AG04450 (cell line): Measurements from ENCODE around the gene GSG1L. TPM values are rescaled to one million over a fixed set of nuclear protein-coding genes. Genes with fewer than 3 reads are reported as not detected.

Source experiments
- CTCF ChIA-PET: fragments of 300-600, 350-600 bp; formaldehyde crosslinking; extraction: SDS; loops from one replicate; lab custom pipeline; 2022; ENCODE audit warnings: antibody characterized with exemption, inconsistent platforms; lab: Charles Lee
- POLR2A ChIA-PET: fragments of 350-600 bp; formaldehyde crosslinking; extraction: SDS; loops from one replicate; lab custom pipeline; 2021; ENCODE audit warnings: antibody characterized with exemption, inconsistent platforms; lab: Yijun Ruan, JAX
- DNase-seq: peaks from one replicate; pipeline ENCODE4 v3.0.0-alpha.2; 2011; ENCODE audit warnings: low read depth, low spot score
- H3K27ac ChIP-seq: one replicate; pipeline ENCODE4 v1.5.1; 2012; ENCODE audit warnings: low read depth, low read length, control low read depth
- H3K27me3 ChIP-seq: one replicate; pipeline ENCODE4 v1.6.0; 2012; ENCODE audit warnings: low read length; ENCODE audit not compliant: control insufficient read depth, insufficient read depth
- H3K4me3 ChIP-seq: 2 replicates; pipeline ENCODE4 v1.5.1; 2011; ENCODE audit warnings: mild to moderate bottlenecking, low read depth, low read length, control low read depth
- H3K9me3 ChIP-seq: 2 replicates; pipeline ENCODE4 v1.5.1; 2012; ENCODE audit warnings: low read length; ENCODE audit not compliant: control insufficient read depth, insufficient read depth
- CTCF ChIP-seq: IDR thresholded peaks from 2 replicates; pipeline ENCODE4 v1.5.1; 2011; ENCODE audit warnings: low read depth, low read length, control low read depth, inconsistent platforms
- polyA plus RNA-seq: library from polyadenylated mRNA; depleted of rRNA; stranded (reverse); fragments of >200 nt; gene quantifications from 2 replicates; pipeline ENCODE4 v1.2.3, GENCODE V29; 2011

Gene GSG1L
- polyA plus RNA-seq, 1 experiment, result not detected

GRCh38 chr16:28014851-28015250 is 48.7 kb downstream of the GSG1L start:
- no peak for TF ChIP-seq CTCF
- CTCF ChIA-PET, result no interaction called here

GRCh38 chr16:28013878-28014277 is 49.6 kb downstream of the GSG1L start:
- H3K27me3 ChIP-seq, result peaks cover 2% of the 10 kb centered on the region
- DNase-seq, result no peak
- TF ChIP-seq CTCF, result no peak
- no peaks in the 10 kb centered on the region; the same call in 1 of the 2 replicates for H3K9me3 ChIP-seq
- no peak overlapping the region for H3K4me3 ChIP-seq
- ChIA-PET CTCF (no interaction called here), POLR2A (no interaction called here)
- H3K27ac ChIP-seq, result no peak overlapping the region

More at GRCh38 chr16:28014851-28015250, 48.7 kb downstream of the GSG1L start:
- no peak for DNase-seq
- H3K27me3 ChIP-seq, result peaks cover 2% of the 10 kb centered on the region
- H3K27ac ChIP-seq, result no peak overlapping the region
- H3K4me3 ChIP-seq, result no peak overlapping the region
- POLR2A ChIA-PET, result no interaction called here
- H3K9me3 ChIP-seq, result no peaks in the 10 kb centered on the region; the same call in 1 of the 2 replicates

- Histone ChIP-seq H3K4me3 (no peak overlapping the region), H3K9me3 (no peaks in the 10 kb centered on the region; the same call in 1 of the 2 replicates), H3K27ac (no peak overlapping the region), H3K27me3 (peaks cover 2% of the 10 kb centered on the region)
- TF ChIP-seq CTCF, result no peak
- POLR2A ChIA-PET, result no interaction called here
- CTCF ChIA-PET, result no interaction called here
- DNase-seq, result no peak
These were observed 50.1 kb downstream of the GSG1L start for GRCh38 chr16:28013392-28013791.

- no peak overlapping the region for H3K27ac ChIP-seq
- CTCF ChIA-PET, result no interaction called here
These were observed 51.5 kb downstream of the GSG1L start for GRCh38 chr16:28011971-28012445.

GRCh38 chr16:28011223-28011622 is 52.3 kb downstream of the GSG1L start:
- Histone ChIP-seq H3K4me3 (no peak overlapping the region), H3K27ac (no peak overlapping the region), H3K9me3 (no peaks in the 10 kb centered on the region; the same call in 1 of the 2 replicates), H3K27me3 (peaks cover 4% of the 10 kb centered on the region)
- ChIA-PET POLR2A (no interaction called here), CTCF (no interaction called here)
- DNase-seq, result no peak
- TF ChIP-seq CTCF, result no peak

More at GRCh38 chr16:28011971-28012445, 51.5 kb downstream of the GSG1L start:
- peaks cover 4% of the 10 kb centered on the region for H3K27me3 ChIP-seq
- no peaks in the 10 kb centered on the region; the same call in 1 of the 2 replicates for H3K9me3 ChIP-seq
- peak; percentile 20 for DNase-seq
- POLR2A ChIA-PET, result no interaction called here
- TF ChIP-seq CTCF, result no peak
- no peak overlapping the region for H3K4me3 ChIP-seq
